ENCODE results near the gene ZBTB16. TPM values are rescaled to one million over a fixed set of nuclear protein-coding genes. Genes with fewer than 3 reads are reported as not detected.

ZBTB16 gene
- total RNA-seq, 1 experiment from 2014 or later, result not detected

Other genes starting within 250 kb of the ZBTB16 start
- 44.0 and 51.2 TPM in 2 replicates for gene USP28, start 184.1 kb upstream of the ZBTB16 start, total RNA-seq (2014; rRNA removed; shearing (Covaris generic))
- gene HTR3B, start 154.9 kb upstream of the ZBTB16 start, total RNA-seq (2014; rRNA removed; shearing (Covaris generic)), result not detected in 2 replicates
- not detected in 2 replicates for gene HTR3A, start 84.6 kb upstream of the ZBTB16 start, total RNA-seq (2014; rRNA removed; shearing (Covaris generic))
- gene NNMT, start 236.7 kb downstream of the ZBTB16 start, total RNA-seq (2014; rRNA removed; shearing (Covaris generic)), result 344 and 368 TPM in 2 replicates